Astrocyte (in vitro differentiated cells and primary cell): ENCODE results near the gene CACNA1D. TPM values are rescaled to one million over a fixed set of nuclear protein-coding genes. Genes with fewer than 3 reads are reported as not detected.

Experiments
- DNase-seq: peaks from one replicate; pipeline ENCODE4 v3.0.0-alpha.2; 2010; ENCODE audit warnings: low read depth
- FAIRE-seq: peaks from 2 replicates; lab custom pipeline; 2011; peaks lifted over from hg19 to GRCh38; lab: Jason Lieb, UNC
- H2AFZ ChIP-seq: 2 replicates; pipeline ENCODE4 v1.6.0; 2012; ENCODE audit warnings: low read depth, low read length, inconsistent platforms
- H3K27ac ChIP-seq: 2 replicates; pipeline ENCODE4 v1.5.1; 2011; ENCODE audit warnings: low read depth, low read length, inconsistent platforms
- H3K27me3 ChIP-seq: 2 replicates; pipeline ENCODE4 v1.6.0; 2011; ENCODE audit warnings: low read length, inconsistent platforms; ENCODE audit not compliant: insufficient read depth
- H3K36me3 ChIP-seq: 2 replicates; pipeline ENCODE4 v1.5.1; 2011; ENCODE audit warnings: low read length, inconsistent platforms; ENCODE audit not compliant: insufficient read depth
- H3K4me1 ChIP-seq: 2 replicates; pipeline ENCODE4 v1.5.1; 2011; ENCODE audit warnings: low read length, inconsistent platforms; ENCODE audit not compliant: insufficient read depth
- H3K4me2 ChIP-seq: 2 replicates; pipeline ENCODE4 v1.6.0; 2012; ENCODE audit warnings: low read length, inconsistent platforms
- H3K4me3 ChIP-seq: 2 replicates; pipeline ENCODE4 v1.5.1; 2011; ENCODE audit warnings: low read depth, mild to moderate bottlenecking, low read length, inconsistent platforms; ENCODE audit not compliant: insufficient read depth
- H3K79me2 ChIP-seq: 2 replicates; pipeline ENCODE4 v1.6.0; 2012; ENCODE audit warnings: mild to moderate bottlenecking, low read length, inconsistent platforms; ENCODE audit not compliant: insufficient read depth
- H3K9ac ChIP-seq: 2 replicates; pipeline ENCODE4 v1.6.0; 2012; ENCODE audit warnings: mild to moderate bottlenecking, low read length, inconsistent platforms
- H3K9me3 ChIP-seq: 2 replicates; pipeline ENCODE4 v1.5.1; 2012; ENCODE audit warnings: low read depth, mild to moderate bottlenecking, low read length, inconsistent platforms; ENCODE audit not compliant: insufficient read depth
- H4K20me1 ChIP-seq: 2 replicates; pipeline ENCODE4 v1.6.0; 2012; ENCODE audit warnings: low read length, inconsistent platforms; ENCODE audit not compliant: insufficient read depth
- H3K27ac Mint-ChIP-seq: one replicate; pipeline ENCODE4 v1.8.0; 2021; ENCODE audit warnings: mild to moderate bottlenecking, mixed read lengths; ENCODE audit not compliant: unreplicated experiment
- H3K27me3 Mint-ChIP-seq: one replicate; pipeline ENCODE4 v1.8.0; 2021; ENCODE audit warnings: low read depth, mixed read lengths; ENCODE audit not compliant: unreplicated experiment
- H3K36me3 Mint-ChIP-seq: one replicate; pipeline ENCODE4 v1.8.0; 2021; ENCODE audit warnings: low read depth, mixed read lengths; ENCODE audit not compliant: unreplicated experiment
- H3K4me1 Mint-ChIP-seq: one replicate; pipeline ENCODE4 v1.8.0; 2021; ENCODE audit warnings: low read depth, mixed read lengths; ENCODE audit not compliant: unreplicated experiment
- H3K4me3 Mint-ChIP-seq: one replicate; pipeline ENCODE4 v1.8.0; 2021; ENCODE audit warnings: mild to moderate bottlenecking, moderate library complexity, mixed read lengths; ENCODE audit not compliant: unreplicated experiment
- H3K9me3 Mint-ChIP-seq: one replicate; pipeline ENCODE4 v1.8.0; 2021; ENCODE audit warnings: mild to moderate bottlenecking, mixed read lengths; ENCODE audit not compliant: unreplicated experiment
- EZH2 ChIP-seq: IDR thresholded peaks from 2 replicates; pipeline ENCODE4 v1.6.1; 2012; ENCODE audit warnings: mild to moderate bottlenecking, low read length, inconsistent platforms; ENCODE audit not compliant: insufficient read depth
- total RNA-seq: library from RNA; stranded (reverse); gene quantifications from 2 replicates; pipeline ENCODE4 v1.2.1, GENCODE V29; 2021
- TF ChIP-seq, protein P1 (sequence below): IDR thresholded peaks from 2 replicates; pipeline ENCODE4 v1.5.1; 2011; ENCODE audit warnings: low read depth, mild to moderate bottlenecking, inconsistent platforms, low read length, moderate library complexity; ENCODE audit not compliant: insufficient read depth

CACNA1D gene
- total RNA-seq, 1 donor from 2014 or later, result 0.41 TPM

DNA sequence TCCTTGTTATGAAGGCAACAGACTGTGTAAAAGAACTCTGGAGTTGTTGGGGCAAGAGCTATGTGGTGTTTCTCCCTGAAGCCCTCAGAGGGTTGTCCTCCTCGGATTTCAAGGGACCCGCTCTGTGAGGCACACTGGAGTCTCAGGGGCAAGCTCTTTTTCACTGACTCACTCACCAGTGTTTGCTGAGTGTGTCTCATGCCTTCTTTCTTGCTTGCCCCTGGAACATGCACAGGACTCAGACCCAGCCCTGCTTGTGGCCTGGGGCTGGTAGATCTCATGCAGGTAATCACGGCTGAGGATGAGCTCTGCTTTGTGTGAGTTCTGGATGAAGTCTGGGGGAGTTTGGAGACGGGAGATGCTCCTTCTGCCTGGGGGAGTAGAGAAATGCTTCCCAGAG is 93.7 kb downstream of the CACNA1D start:
- Histone ChIP-seq H3K9ac (no peak overlapping the region), H3K4me2 (no peak overlapping the region), H3K4me3 (no peak overlapping the region), H3K9me3 (no peaks in the 10 kb centered on the region), H3K36me3 (no peaks in the 10 kb centered on the region), H3K27ac (no peak overlapping the region), H3K27me3 (peaks cover 7% of the 10 kb centered on the region), H4K20me1 (no peaks in the 10 kb centered on the region), H2AFZ (no peak overlapping the region), H3K79me2 (no peaks in the 10 kb centered on the region), H3K4me1 (no peaks in the 10 kb centered on the region)
- DNase-seq (no peak), FAIRE-seq (no peak)
- Mint-ChIP-seq H3K27me3 (peaks cover 25% of the 10 kb centered on the region), H3K36me3 (no peaks in the 10 kb centered on the region), H3K27ac (no peak overlapping the region), H3K4me1 (peaks cover 6% of the 10 kb centered on the region), H3K9me3 (peaks cover 3% of the 10 kb centered on the region), H3K4me3 (no peak overlapping the region)
- TF ChIP-seq EZH2, result no peak
- TF ChIP-seq, protein P1, sequence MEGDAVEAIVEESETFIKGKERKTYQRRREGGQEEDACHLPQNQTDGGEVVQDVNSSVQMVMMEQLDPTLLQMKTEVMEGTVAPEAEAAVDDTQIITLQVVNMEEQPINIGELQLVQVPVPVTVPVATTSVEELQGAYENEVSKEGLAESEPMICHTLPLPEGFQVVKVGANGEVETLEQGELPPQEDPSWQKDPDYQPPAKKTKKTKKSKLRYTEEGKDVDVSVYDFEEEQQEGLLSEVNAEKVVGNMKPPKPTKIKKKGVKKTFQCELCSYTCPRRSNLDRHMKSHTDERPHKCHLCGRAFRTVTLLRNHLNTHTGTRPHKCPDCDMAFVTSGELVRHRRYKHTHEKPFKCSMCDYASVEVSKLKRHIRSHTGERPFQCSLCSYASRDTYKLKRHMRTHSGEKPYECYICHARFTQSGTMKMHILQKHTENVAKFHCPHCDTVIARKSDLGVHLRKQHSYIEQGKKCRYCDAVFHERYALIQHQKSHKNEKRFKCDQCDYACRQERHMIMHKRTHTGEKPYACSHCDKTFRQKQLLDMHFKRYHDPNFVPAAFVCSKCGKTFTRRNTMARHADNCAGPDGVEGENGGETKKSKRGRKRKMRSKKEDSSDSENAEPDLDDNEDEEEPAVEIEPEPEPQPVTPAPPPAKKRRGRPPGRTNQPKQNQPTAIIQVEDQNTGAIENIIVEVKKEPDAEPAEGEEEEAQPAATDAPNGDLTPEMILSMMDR, result no peak

DNA sequence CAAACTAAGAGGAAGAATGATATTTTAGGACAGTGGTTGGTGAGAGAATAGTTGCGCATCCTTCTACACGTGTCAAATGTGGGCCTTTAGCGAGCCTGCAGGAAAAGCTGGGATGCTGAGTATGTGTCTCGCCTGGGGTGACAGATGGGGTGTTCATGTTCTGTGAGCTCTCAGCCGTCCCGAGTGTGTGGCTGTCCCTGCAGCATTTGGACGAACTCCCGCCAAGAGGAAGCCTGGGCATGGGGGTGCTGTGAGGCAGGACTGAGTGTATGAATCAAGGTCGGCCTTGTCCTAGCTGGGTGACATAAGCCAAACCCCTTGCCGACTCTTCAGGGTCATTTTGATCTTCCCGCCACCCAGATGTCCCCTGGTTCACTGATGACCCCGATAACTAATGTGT is 94.8 kb downstream of the CACNA1D start:
- H3K9me3 Mint-ChIP-seq, result peaks cover 3% of the 10 kb centered on the region
- no peak for DNase-seq
- Histone ChIP-seq H3K9me3 (no peaks in the 10 kb centered on the region), H3K79me2 (no peaks in the 10 kb centered on the region), H3K27ac (no peak overlapping the region), H3K4me2 (no peak overlapping the region), H3K4me1 (no peaks in the 10 kb centered on the region), H4K20me1 (no peaks in the 10 kb centered on the region), H3K4me3 (no peak overlapping the region), H3K36me3 (no peaks in the 10 kb centered on the region), H3K27me3 (peaks cover 7% of the 10 kb centered on the region), H2AFZ (no peak overlapping the region), H3K9ac (no peak overlapping the region)
- no peak for TF ChIP-seq EZH2
- TF ChIP-seq, protein P1, result no peak
- FAIRE-seq, result no peak
- no peak overlapping the region for H3K4me3 Mint-ChIP-seq
- H3K27me3 Mint-ChIP-seq, result peaks cover 28% of the 10 kb centered on the region
- no peak overlapping the region for H3K27ac Mint-ChIP-seq
- peaks cover 5% of the 10 kb centered on the region for H3K4me1 Mint-ChIP-seq
- H3K36me3 Mint-ChIP-seq, result no peaks in the 10 kb centered on the region

DNA sequence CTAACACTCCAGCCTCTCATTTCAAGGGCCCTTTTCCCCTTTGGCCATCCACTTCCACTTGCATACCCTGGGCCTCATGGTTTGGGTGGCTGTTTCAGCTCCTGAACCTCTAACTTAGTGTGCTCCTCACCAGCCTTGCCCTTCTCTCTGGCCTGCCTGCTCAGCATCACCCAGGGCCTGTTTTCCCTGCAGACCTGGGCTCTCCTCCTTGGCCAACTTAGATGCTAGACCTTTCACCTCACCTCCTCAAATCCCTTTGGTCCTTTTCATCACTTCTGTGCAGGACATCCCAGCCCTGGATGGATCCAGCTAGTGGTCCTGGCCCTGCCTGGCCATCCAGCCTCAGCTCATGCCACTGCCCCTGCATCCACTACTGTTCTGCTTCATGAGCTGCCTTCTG is 95.4 kb downstream of the CACNA1D start:
- no peaks in the 10 kb centered on the region for H3K36me3 ChIP-seq
- H3K27me3 Mint-ChIP-seq, result peaks cover 27% of the 10 kb centered on the region

More for the DNA sequence above, 95.4 kb downstream of the CACNA1D start:
- no peak overlapping the region for H2AFZ ChIP-seq
- no peaks in the 10 kb centered on the region for H3K4me1 ChIP-seq
- FAIRE-seq (no peak), DNase-seq (no peak)
- H3K9me3 Mint-ChIP-seq, result no peaks in the 10 kb centered on the region
- H3K4me2 ChIP-seq, result no peak overlapping the region
- no peaks in the 10 kb centered on the region for H4K20me1 ChIP-seq
- H3K79me2 ChIP-seq, result no peaks in the 10 kb centered on the region
- H3K27me3 ChIP-seq, result peaks cover 5% of the 10 kb centered on the region
- no peak overlapping the region for H3K4me3 ChIP-seq
- H3K9ac ChIP-seq, result no peak overlapping the region
- no peaks in the 10 kb centered on the region for H3K9me3 ChIP-seq
- H3K27ac Mint-ChIP-seq, result no peak overlapping the region
- no peak overlapping the region for H3K4me3 Mint-ChIP-seq
- H3K4me1 Mint-ChIP-seq, result peaks cover 5% of the 10 kb centered on the region
- TF ChIP-seq, protein P1, result no peak
- no peak for TF ChIP-seq EZH2
- no peak overlapping the region for H3K27ac ChIP-seq
- H3K36me3 Mint-ChIP-seq, result peaks cover 2% of the 10 kb centered on the region
